GM21526 (cell line): ENCODE results near the gene C3orf18.

Experiments used
- ATAC-seq: cut with Tn5 transposase; IDR thresholded peaks from one replicate; pipeline ENCODE4 v1.9.1; 2021; ENCODE audit warnings: moderate library complexity; ENCODE audit not compliant: unreplicated experiment, low FRiP score

C3orf18 gene

GRCh38 chr3:50551681-50552435 lies 15.7 kb downstream of the C3orf18 start:
- ATAC-seq, result no peak

GRCh38 chr3:50551054-50551659 lies 16.4 kb downstream of the C3orf18 start:
- no peak for ATAC-seq

GRCh38 chr3:50550079-50550736 lies 17.3 kb downstream of the C3orf18 start:
- no peak for ATAC-seq

GRCh38 chr3:50549226-50549625 lies 18.3 kb downstream of the C3orf18 start:
- no peak for ATAC-seq

GRCh38 chr3:50545781-50546180 lies 21.8 kb downstream of the C3orf18 start:
- ATAC-seq, result no peak

GRCh38 chr3:50542177-50543034 lies 25.1 kb downstream of the C3orf18 start:
- ATAC-seq, result no peak

- no peak for ATAC-seq
These were observed 27.9 kb downstream of the C3orf18 start for GRCh38 chr3:50539356-50540286.

GRCh38 chr3:50537421-50538129 lies 30.0 kb downstream of the C3orf18 start:
- no peak for ATAC-seq

GRCh38 chr3:50536471-50537180 lies 30.9 kb downstream of the C3orf18 start:
- no peak for ATAC-seq

GRCh38 chr3:50534681-50535330 lies 32.7 kb downstream of the C3orf18 start:
- no peak for ATAC-seq

- ATAC-seq, result no peak
These were observed 33.6 kb downstream of the C3orf18 start for GRCh38 chr3:50533807-50534461.

- ATAC-seq, result no peak
These were observed 34.2 kb downstream of the C3orf18 start for GRCh38 chr3:50533316-50533715.

- no peak for ATAC-seq
These were observed 35.4 kb downstream of the C3orf18 start for GRCh38 chr3:50532062-50532705.

- ATAC-seq, result no peak
These were observed 36.3 kb downstream of the C3orf18 start for GRCh38 chr3:50531201-50531600.

- no peak for ATAC-seq
These were observed 37.3 kb downstream of the C3orf18 start for GRCh38 chr3:50530001-50530970.

- no peak for ATAC-seq
These were observed 41.6 kb downstream of the C3orf18 start for GRCh38 chr3:50525987-50526386.
